Testis (tissue), 2 donors: ENCODE measurements around the gene GAB4.

ENCODE experiments used
- CTCF ChIP-seq, 3 experiments: fragments of 450-650 bp in 2 of 3; fragments of 200-600 bp in 1 of 3; sonication (generic) in 1 of 3; IDR thresholded peaks; one replicate each; pipeline ENCODE4 v1.5.1; 2016 to 2019; ENCODE audit warnings: antibody characterized with exemption in 3 of 3, mild to moderate bottlenecking in 2 of 3, moderate library complexity in 1 of 3
- POLR2A ChIP-seq: fragments of 450-650 bp; IDR thresholded peaks from one replicate; pipeline ENCODE4 v1.6.1; 2017; ENCODE audit warnings: antibody characterized with exemption, mild to moderate bottlenecking, moderate library complexity

DNA sequence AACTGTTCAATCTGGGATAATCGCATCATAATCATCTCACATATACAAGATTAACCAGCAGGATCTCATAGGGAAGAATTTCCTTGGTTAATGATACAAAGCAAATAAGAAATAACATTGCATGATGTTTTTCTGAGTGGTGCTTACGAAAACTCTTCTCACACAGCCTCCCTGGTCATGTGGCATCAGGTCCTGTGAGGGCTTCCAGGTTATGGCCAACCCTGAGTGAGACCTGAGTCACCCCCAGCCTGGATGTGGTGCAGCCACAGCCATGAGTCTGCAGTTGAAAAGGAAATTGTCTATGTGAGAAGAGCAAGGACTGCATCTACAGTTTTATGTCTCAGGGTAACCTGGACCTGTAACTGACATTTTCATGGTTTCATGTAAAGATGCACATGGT lies 92.3 kb downstream of the GAB4 start:
- TF ChIP-seq CTCF (IDR thresholded peaks at IDR 0.05) (no peak), POLR2A (no peak)
